Stimulated activated CD8-positive, alpha-beta memory T cell treated with anti-CD3 and anti-CD28 coated beads, Interleukin-7, amount 100 ng/mL, for 24 hours (primary cell): ENCODE data around the gene OR5K2.

Experiments
- DNase-seq: peaks from one replicate; pipeline ENCODE4 v3.0.0-alpha.2; 2020; ENCODE audit warnings: low read depth

OR5K2 gene

DNA sequence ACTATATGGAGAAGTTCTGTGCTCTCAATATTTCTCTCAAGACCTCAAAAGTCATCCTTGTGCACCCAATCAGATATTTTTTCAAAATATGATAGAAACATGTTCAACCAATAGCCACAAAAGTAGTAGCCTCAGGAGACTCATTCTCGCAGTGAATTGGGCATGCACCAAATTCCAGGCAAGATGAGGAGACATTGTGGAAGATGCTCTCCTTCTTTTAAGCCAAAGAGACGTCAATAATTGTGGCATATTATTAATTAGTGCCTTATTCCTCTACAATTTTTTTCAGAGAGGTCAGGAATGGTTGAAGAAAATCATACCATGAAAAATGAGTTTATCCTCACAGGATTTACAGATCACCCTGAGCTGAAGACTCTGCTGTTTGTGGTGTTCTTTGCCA, at the start of gene OR5K2:
Gene OR5K2, plus strand, starts transcription at position 301 of the 400 bp plus-strand sequence. Its CDS starts 0 bp downstream, at position 301.
- no peak for DNase-seq

DNA sequence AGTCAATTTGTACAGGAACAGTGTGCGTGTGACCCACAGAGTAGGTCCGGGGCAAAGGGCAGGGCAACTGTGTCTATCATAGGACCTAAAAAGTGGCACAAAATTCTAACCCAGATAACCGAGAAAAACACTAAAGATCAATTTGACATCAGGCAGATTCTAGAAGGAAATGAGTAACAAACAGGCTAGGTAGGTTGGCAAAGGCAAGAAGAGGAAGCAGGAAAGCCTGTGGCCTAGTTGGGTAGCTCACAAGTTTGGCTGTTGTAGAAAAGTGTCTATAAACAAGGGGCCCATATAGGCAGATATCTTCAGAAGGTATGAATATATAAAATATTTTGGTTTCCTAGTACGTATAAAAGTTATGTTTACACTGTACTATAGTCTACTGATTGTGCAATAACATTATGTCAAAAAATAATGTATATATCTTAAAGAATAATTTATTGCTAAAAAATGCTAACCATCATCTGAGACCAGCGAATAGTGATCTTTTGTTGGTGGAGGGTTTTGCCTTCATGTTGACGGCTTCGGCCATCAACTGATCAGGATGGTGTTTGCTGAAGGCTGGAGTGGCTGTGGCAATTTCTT, 47.8 kb upstream of the OR5K2 start:
- no peak for DNase-seq

DNA sequence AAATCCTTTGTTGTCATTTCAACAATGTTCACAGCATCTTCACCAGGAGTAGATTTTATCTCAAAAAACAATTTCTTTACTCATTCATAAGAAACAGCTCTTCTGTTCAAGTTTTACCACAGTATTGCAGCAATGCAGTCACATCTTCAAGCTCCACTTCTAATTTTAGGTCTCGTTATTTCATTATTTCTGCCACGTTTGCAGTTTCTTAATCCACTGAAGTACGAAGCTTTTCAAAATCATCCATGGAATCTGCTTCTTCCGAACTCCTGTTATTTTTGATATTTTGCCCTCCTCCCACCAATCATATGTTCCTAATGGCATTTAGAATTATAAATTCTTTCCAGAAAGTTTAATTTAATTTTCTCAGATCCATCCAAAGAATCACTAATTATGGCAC, 47.1 kb upstream of the OR5K2 start:
- DNase-seq, result no peak

DNA sequence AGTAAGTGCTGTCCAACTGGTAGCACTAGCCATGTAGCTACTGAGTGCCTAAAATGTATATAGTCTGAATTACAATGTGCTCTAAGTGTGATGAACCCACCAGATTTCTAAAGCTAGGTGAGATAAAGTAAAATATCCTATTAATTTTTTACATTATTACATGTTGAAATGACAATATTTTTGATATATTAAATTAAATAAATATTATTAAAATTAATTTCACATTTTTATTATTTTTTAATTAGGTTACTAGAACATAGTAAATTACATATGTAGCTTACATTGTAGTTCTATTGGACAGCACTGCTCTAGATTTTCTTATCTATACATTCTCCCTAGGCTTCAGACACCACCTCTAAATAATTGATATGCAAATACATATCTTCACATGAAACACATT, 43.7 kb upstream of the OR5K2 start:
- DNase-seq, result no peak

DNA sequence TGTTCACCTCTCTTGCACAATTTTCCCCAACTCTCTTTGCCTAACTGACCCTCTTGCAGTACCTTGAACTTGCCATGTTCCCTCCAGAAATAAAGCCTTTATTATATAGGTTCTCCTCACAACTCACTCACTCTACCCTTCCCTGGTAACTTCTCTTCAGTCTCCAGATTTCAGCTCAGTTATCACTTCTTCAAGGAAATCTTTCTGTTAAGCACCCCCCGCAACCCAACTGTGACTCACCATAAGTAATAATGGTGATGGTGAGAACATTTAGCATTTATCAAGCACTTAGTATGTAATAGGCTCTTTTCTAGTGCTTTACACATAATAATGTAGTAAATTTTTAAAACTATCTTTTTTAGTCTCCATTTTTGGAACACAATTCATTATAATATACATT, 42.6 kb upstream of the OR5K2 start:
- no peak for DNase-seq

DNA sequence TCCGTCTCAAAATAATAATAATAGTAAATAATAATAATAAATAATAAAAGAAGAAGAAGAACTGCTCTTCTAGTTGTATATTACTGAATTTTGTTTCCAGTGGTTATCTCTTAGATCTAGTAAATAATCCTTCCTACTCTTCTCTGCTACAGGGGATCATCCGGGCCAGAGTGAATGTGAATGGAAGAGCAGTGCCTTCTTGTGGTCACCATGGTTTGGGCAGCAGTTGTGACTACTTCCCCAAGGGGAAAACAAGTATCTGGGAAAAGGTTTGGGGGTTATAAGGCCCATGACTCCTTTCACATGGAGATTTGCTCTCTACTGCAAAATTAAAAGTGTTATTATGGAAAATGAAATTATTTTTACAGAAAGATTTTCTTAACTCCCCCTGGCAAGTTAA, 39.9 kb upstream of the OR5K2 start:
- DNase-seq, result no peak

DNA sequence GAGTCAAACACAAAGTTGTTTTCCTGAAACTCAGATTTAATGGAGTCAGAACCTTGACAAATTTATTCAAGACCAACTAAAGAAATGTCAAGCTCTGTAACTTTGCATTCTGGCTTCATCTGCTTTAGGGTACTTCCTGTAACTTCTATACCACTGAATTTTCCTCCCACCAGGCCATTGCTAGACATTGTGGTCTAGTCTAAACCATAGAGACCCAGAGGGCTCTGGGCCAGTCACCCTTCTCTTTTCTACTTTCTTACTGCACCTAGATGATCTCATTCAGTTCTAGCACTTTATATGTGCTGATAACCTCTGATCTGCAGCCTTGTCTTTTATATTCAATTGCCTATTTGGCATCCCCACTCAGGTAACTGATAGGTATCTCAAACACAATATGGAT, 37.3 kb upstream of the OR5K2 start:
- DNase-seq, result no peak

DNA sequence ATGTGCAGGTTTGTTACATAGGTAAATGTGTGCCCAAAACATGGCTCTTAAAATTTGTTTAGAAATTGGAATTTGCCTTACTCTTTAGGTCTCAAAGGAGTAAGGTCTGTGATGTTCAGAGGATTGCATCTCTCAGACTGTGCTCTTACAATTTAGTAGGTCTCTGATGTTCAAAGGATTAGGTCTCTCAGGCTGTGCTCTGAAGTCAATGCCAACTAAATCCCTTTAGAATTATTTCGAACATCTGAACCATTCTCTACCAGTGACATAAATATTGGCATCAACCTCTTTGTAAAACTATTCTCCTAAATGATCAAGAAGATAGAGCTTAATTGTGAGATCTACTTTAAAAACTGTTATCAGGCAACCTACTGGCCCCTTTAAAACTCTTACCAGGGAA, 34.6 kb upstream of the OR5K2 start, which contains the start of gene OR5K1:
Gene OR5K1, plus strand, starts transcription at position 301 of the 400 bp plus-strand sequence. CDS start 6,376 bp downstream, outside the sequence.
- DNase-seq, result no peak

DNA sequence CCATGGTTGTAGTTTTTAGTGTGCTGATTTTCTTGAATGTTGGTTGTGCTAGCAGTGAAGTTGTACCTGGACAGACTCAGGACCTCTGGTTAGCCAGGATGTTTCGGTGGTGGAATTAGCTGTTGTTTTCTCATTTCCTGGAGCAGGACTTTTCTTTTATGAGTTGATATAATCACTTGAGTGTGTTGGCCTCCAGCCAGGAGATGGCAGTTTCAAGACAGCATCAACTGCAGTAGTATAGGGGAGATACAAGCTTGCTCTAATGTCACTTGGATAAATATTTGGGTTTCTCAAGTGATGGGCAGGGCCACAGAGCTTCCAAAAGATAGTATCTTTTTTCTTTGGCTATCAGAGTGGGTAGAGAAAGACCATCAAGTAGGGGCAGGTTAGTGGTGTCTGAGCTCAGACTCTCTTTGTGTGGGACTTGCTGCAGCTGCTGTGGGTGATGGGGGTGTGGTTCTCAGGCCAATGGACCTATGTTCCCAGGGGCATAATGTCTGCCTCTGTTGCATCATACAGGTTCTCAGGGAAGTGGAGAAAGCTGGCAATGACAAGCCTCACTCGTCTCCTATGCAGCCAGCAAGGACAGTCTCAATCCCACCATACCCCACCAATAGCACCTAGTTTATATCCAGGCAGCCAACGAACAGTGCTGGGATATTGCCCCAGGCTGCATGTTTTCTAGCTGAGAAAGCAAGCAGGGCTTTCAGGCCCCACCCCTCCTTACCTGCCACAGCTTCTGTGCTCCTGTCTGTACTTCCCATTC, 14.6 kb upstream of the OR5K2 start:
- DNase-seq, result no peak

DNA sequence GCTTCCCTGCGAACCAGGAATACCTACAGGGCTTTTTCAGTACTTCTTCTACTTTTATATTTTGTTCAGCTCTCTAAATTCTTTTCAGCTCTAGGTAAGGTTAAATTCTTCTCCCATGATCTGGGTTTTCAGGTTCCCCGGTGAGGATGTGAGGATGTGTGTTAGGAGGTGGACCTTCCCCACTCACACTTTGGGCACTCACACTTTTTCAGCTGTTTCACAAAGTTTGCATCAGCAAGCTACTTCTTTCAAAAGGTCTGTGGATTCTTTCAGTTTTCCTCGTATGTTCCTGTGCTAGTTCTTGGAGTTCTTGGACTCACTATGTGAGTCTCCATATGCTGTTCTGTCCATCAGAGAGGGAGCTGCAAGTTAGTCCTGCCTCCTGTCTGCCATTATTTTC, 13.9 kb upstream of the OR5K2 start:
- DNase-seq, result no peak

DNA sequence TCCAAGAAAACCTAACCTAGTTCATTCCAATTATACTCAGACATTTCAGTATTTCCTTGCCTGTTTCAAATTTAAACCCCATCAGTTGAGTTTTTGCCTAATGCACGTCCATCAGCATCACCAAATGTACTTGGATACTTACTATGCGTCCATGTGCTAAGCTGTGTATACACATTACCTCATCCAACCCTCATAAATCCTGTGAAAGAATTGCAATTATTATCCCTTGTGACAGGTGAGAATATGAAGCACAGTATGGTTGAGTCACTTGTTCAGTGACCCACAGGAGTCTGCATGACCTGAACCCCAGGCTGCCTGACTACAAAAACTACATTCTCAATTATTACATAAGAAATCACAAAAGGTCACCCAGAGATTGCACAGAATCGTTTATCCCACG, 2.5 kb downstream of the OR5K2 start:
- no peak for DNase-seq

DNA sequence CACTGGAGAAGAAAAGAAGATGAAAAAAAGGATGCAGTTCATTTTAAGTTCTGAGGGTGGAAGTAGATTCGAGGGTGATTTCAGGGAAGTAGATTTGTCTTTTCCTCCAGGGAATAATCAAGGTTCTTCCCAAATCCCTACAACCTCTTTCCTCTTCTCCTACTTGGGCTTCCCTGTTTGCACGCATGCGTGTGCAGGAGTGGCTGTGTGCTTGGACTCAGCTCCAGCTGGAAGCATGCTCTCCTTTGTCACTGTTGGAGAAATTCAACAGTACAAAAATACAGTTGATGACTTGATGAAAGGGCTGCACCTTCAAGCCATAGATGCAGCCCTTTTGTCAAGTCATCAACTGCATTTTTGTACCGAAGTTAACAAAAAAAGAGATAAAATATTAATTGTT, 3.8 kb downstream of the OR5K2 start:
- DNase-seq, result no peak

DNA sequence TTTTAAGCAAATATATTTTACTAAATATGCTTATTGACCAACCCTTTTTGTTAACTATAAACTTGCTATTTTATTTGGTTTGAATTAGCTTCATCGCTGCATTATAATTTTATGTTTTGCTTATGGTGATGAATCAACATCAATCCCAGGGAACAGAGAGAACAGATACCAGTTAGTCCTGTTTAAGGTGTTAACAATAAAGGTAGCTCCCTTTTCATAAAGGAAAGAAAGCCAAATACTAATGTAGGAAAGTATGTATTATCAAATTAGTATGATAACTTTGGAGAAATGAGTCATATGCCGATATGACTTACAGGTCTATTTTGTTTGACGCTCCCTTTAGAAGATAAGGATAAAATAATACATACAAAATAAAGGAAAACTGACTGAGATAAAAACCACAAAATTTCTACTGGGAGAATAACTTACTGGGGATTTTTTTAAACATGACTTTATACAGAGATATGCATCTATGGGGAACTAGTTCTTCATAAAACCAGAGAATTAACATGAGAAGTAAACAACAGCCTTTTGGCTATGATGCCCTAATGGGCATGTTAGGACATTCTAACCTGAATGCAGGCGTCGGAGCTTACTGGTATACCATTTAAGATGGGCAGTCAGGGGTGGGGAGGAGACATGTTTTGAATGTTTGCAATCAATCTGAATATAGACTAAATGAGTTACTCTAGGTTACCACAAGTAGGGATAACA, 4.5 kb downstream of the OR5K2 start:
- no peak for DNase-seq

DNA sequence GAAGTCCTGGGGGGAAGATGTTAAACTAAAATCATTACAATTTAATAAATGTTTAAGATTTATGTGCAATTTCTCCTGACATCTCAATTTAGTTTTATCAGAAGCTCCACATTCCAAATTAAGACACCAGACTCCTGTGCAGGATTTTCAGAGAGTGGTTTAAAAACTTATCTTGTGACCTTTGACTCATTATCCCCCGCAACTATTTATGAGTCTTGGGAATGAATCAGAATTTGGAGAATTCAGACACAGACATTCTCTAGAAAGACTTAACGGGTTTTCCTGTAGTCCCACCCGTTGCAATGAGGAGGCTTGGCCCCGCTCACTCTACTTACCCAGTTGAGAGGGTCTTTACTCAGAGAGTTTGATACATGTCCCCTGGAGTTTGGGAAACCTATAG, 7.1 kb downstream of the OR5K2 start:
- DNase-seq, result no peak

DNA sequence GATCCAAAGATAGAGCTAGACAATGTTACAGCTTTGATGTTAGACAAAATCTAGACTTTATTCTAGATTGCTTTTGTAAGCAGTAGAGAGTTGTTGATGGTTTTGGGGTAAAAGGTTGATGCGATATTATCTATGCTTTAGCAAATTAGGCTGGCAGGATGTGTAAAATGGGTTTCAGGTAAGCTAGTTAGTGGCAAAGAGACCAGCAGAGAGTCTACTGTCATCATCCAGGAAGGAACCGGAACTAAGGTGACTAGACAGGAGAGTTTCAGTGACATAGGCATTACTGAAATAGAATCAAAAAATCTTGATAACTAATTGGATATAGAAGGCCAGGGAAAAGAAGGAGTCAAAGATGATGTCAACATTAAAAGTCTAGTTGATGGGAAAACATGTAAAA, 11.1 kb downstream of the OR5K2 start:
- DNase-seq, result no peak

DNA sequence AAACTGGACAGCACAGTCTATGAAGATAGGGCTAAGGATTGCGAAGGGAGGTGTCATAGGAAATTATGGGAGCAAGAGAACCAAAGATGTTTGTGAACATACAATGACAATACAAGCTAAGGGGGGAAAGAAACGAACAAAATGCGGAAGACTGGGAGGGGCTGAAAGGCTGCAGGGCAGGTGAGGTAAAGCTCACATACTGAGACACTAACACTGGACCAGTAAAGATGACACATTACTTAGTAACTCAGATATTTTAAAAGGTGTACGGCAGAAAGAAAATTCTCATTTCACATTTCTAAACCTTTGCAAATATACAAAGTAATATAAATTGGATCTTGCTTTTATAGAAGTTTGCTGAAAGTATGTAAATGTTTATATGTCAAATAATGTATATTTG, 15.1 kb downstream of the OR5K2 start:
- DNase-seq, result no peak

DNA sequence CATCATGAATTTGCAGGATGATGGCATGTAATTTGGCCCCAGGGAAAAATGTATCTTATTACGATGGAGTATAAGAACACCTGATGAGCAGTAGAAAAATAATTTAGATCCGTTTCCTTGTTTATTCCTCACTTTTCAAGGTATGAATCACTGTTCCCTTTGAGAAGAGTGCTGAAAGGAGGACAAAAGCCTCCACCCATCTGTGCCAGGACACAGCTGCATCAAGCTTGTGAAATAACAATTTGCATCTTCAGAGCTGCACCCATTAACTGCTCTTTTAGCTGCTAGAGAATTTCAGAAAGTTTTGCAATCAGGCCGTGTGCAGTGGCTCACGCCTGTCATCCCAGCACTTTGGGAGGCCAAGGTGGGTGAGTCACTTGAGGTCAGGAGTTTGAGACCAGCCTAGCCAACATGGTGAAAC, 15.6 kb downstream of the OR5K2 start:
- DNase-seq, result no peak

DNA sequence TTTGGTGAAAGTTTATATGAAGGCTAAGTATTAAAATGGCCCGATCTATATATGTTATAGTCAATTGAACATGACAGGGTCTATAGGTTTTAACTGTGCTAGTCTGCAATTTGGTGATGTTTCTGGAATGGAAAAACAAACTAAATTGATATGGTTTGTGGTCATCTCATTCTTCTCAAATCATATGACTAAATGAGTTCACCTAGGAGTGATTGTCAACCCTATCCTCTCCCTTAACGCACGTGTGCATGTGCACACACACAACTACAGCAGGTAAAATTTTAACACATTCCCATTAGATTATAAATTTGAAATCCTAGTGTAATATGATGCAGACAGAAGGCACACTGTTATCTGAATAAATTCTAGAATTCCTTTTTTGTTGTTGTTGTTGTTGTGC, 16.3 kb downstream of the OR5K2 start:
- no peak for DNase-seq

DNA sequence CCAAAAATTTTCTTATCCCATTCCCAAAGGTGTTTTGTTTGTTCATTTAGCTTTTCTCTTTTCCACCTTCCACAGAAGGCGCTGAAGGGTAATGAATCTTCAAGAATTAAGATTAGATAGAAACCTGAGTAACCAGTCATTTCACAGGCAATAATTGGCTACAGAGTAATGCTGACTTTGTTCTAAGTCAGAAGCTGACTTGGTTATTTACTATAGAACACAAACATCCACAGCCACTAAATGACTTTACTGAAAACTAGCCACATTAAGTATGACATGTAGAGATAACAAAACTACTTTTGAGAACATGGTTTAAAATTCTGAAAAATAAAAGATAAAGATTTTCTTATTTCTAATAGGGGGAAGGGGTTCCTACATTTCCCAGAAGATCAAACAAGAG, 17.5 kb downstream of the OR5K2 start:
- no peak for DNase-seq

DNA sequence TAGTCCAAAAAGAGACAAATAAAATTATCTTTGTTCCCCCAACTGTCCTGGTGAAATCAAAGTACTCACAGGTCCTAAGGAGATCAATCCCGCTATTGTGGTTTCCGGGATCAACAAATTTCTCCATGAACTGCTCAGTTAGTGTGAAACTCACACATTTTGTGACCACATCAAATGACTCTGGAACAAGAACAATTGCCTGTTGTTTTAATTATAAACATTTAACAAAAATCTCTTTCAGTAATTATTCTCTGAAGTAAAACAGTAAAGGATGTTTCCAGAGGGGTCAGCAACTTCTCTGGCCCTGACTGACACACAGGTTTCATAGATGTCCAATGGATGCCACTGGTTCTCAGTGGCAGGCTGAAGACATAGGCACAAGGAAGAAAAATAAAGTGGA, 21.3 kb downstream of the OR5K2 start:
- no peak for DNase-seq

DNA sequence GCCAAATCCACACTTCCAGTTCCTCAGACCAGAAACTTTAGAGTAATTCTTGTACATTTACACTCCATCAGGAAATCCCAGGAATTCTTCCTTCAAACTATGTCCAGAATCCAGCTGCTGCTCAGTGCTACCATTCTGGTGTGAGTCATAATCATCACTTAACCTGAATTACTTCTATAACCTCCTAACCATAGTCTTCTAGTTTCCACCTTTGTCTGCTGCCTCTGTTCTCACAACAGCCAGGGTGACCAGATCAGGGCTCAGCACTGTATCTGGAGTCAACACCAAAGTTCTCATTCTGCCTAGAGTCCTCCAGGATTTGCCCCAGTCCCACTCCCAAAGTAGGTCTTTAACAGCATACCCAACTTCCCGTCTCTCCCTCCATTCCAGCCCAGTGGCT, 21.9 kb downstream of the OR5K2 start:
- no peak for DNase-seq

DNA sequence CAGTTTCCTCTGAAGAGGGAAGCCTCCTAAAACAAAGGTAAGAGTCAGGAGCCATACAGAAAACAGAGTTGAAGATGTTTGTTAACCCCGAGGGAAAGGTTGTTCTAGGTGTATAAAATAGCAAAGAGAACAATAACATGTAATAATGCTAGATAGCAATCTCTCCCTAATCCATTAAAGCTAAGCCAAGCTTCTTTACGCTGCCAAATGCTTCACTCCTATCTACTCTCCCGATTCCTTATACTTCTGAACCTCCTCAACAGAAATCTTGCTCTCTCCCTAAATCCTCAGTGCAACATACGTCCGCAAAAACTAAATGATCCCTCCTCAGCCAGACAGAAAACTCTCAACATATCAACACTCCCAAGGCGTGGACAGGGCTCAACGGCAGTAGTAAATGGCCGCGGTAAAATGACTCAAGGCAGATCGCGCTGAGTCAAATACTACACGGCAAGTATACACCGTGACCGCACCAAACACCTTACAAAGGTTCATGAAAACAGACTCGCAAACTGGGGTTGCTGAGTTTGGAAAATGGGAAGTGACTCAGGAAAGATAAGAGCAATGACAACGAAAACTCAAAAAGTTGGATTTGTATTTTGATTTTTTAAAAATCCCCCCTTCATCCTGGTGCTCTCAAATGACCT, 24.5 kb downstream of the OR5K2 start:
- peak; percentile 32 for DNase-seq
